CD4-positive, alpha-beta memory T cell (primary cell): ENCODE results near the gene SEMA4G. TPM values are rescaled to one million over a fixed set of nuclear protein-coding genes. Genes with fewer than 3 reads are reported as not detected.

ENCODE experiments used
- CTCF ChIA-PET: fragments of 350-600 bp; sonication (Branson Sonifier 250); formaldehyde crosslinking; loops from one replicate; lab custom pipeline; 2021; ENCODE audit warnings: inconsistent platforms; ENCODE audit not compliant: partially characterized antibody; lab: Charles Lee
- POLR2A ChIA-PET: fragments of 350-600 bp; sonication (Branson Sonifier 250); formaldehyde crosslinking; loops from one replicate; lab custom pipeline; 2021; ENCODE audit not compliant: partially characterized antibody; lab: Charles Lee
- DNase-seq, 5 donors: peaks; one replicate each; pipeline versions ENCODE4 v3.0.0 to v3.0.0-alpha.2; 2020 to 2022; ENCODE audit warnings: mixed read lengths in 1 of 5
- H3K27ac ChIP-seq: one replicate; pipeline ENCODE4 v1.7.0; 2013; ENCODE audit warnings: low read depth, low read length
- H3K27me3 ChIP-seq: 2 replicates; pipeline ENCODE4 v1.7.0; 2013; ENCODE audit warnings: mild to moderate bottlenecking, low read length, moderate library complexity; ENCODE audit not compliant: insufficient read depth
- H3K36me3 ChIP-seq: 2 replicates; pipeline ENCODE4 v1.7.0; 2013; ENCODE audit warnings: mild to moderate bottlenecking, low read length, moderate library complexity; ENCODE audit not compliant: insufficient read depth
- H3K4me1 ChIP-seq: 2 replicates; pipeline ENCODE4 v1.7.0; 2013; ENCODE audit warnings: mild to moderate bottlenecking, low read length, moderate library complexity; ENCODE audit not compliant: insufficient read depth
- H3K4me3 ChIP-seq, 2 donors: one replicate each; pipeline ENCODE4 v1.7.0; 2013; ENCODE audit warnings: low read length in 2 of 2, mild to moderate bottlenecking in 1 of 2
- H3K9me3 ChIP-seq, 2 donors: one replicate each; pipeline ENCODE4 v1.7.0; 2013; ENCODE audit warnings: low read length in 2 of 2, control low read depth in 1 of 2; ENCODE audit not compliant: control insufficient read depth in 1 of 2
- H3K27ac Mint-ChIP-seq, 7 donors: one replicate each; pipeline ENCODE4 v1.8.0; 2020 to 2021; ENCODE audit warnings: mixed read lengths in 7 of 7, mild to moderate bottlenecking in 6 of 7, inconsistent platforms in 3 of 7, moderate library complexity in 3 of 7
- H3K27me3 Mint-ChIP-seq, 2 donors: one replicate each; pipeline ENCODE4 v1.8.0; 2020 to 2021; ENCODE audit warnings: mixed read lengths in 2 of 2
- H3K36me3 Mint-ChIP-seq, 2 donors: one replicate each; pipeline ENCODE4 v1.8.0; 2020 to 2021; ENCODE audit warnings: mixed read lengths in 2 of 2, inconsistent platforms in 1 of 2, mild to moderate bottlenecking in 1 of 2
- H3K4me1 Mint-ChIP-seq, 4 donors: one replicate each; pipeline ENCODE4 v1.8.0; 2020 to 2021; ENCODE audit warnings: mixed read lengths in 4 of 4, mild to moderate bottlenecking in 1 of 4
- H3K4me3 Mint-ChIP-seq, 8 donors: one replicate each; pipeline ENCODE4 v1.8.0; 2020 to 2021; ENCODE audit warnings: mixed read lengths in 8 of 8, mild to moderate bottlenecking in 7 of 8, moderate library complexity in 6 of 8, inconsistent platforms in 3 of 8
- H3K9me3 Mint-ChIP-seq, 8 donors: one replicate each; pipeline ENCODE4 v1.8.0; 2020 to 2021; ENCODE audit warnings: mixed read lengths in 8 of 8, mild to moderate bottlenecking in 5 of 8, inconsistent platforms in 3 of 8, moderate library complexity in 1 of 8
- intact Hi-C: fragments of 100-400 bp; cut with micrococcal nuclease; formaldehyde crosslinking; loops from one replicate; pipeline ENCODE4 v1.15.1; 2023
- polyA plus RNA-seq, 2 donors: library from polyadenylated mRNA; unstranded; fragments of 300-500 nt; fragmentation: Illumina TruSeq; gene quantifications; one replicate each; pipeline ENCODE4 v1.2.3, GENCODE V29; 2021
- total RNA-seq, 2 experiments: library from RNA; stranded (reverse); gene quantifications; one replicate each; pipeline ENCODE4 v1.2.3, GENCODE V29; 2021

The SEMA4G gene
- total and polyA plus RNA-seq, 4 experiments from 2014 or later, result 0.26 to 1.4 (median 1.1) TPM; not detected in 1

DNA sequence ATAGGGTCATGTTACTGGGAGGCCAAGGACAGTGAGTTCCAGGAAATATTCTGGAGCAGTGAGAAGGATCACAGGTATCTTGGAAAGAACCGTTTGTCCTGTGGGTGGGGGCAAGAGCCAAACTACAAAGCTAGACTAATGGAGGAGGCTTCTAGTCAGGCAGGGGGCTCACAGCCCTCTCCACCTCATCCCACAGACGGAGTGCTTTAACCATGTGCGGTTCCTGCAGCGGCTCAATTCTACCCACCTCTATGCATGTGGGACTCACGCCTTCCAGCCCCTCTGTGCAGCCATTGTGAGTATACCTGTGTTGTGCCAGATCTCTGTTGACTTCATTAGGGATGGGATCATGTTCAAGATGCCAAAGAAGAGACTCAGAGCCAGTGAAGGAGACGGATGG is 8.1 kb downstream of the SEMA4G start:
- ChIA-PET POLR2A (no interaction called here), CTCF (no interaction called here)
- peaks cover 0 to 3% (median under 1%) of the 10 kb centered on the region in 4 donors for H3K4me1 Mint-ChIP-seq
- H3K9me3 ChIP-seq, result no peaks in the 10 kb centered on the region
- H3K27ac Mint-ChIP-seq, result peak overlapping the region in 2 of 7 donors; percentile 34 to 41
- no peak overlapping the region for H3K4me3 Mint-ChIP-seq
- peaks cover 9 to 28% of the 10 kb centered on the region in 2 donors for H3K36me3 Mint-ChIP-seq
- no peak for DNase-seq
- no peak overlapping the region for H3K4me3 ChIP-seq
- no peaks in the 10 kb centered on the region for H3K9me3 Mint-ChIP-seq
- intact Hi-C loops, result no loop called here
- H3K27me3 Mint-ChIP-seq, result no peaks in the 10 kb centered on the region
- H3K36me3 ChIP-seq, result peaks cover 7% of the 10 kb centered on the region
- no peaks in the 10 kb centered on the region for H3K4me1 ChIP-seq
- H3K27ac ChIP-seq, result no peak overlapping the region
- no peaks in the 10 kb centered on the region for H3K27me3 ChIP-seq

GRCh38 chr10:100978121-100978900 is 9.0 kb downstream of the SEMA4G start:
- DNase-seq, result no peak
- Mint-ChIP-seq H3K4me1 (peaks cover 0 to 5% (median 1%) of the 10 kb centered on the region in 4 donors), H3K27ac (peak overlapping the region in 1 of 7 donors; percentile 41), H3K4me3 (no peak overlapping the region), H3K36me3 (peaks cover 13 to 33% of the 10 kb centered on the region in 2 donors), H3K27me3 (no peaks in the 10 kb centered on the region), H3K9me3 (no peaks in the 10 kb centered on the region)
- no peaks in the 10 kb centered on the region for H3K4me1 ChIP-seq
- CTCF ChIA-PET, result no interaction called here
- no peak overlapping the region for H3K27ac ChIP-seq
- H3K27me3 ChIP-seq, result no peaks in the 10 kb centered on the region
- peaks cover 7% of the 10 kb centered on the region for H3K36me3 ChIP-seq
- intact Hi-C loops, result no loop called here
- no peaks in the 10 kb centered on the region for H3K9me3 ChIP-seq
- POLR2A ChIA-PET, result no interaction called here
- H3K4me3 ChIP-seq, result no peak overlapping the region

GRCh38 chr10:100978901-100979195 is 9.5 kb downstream of the SEMA4G start:
- no peaks in the 10 kb centered on the region for H3K4me1 ChIP-seq
- POLR2A ChIA-PET, result no interaction called here
- H3K27me3 ChIP-seq, result no peaks in the 10 kb centered on the region
- Mint-ChIP-seq H3K27ac (no peak overlapping the region), H3K27me3 (no peaks in the 10 kb centered on the region), H3K4me3 (no peak overlapping the region), H3K4me1 (peaks cover 0 to 5% (median 1%) of the 10 kb centered on the region in 4 donors), H3K9me3 (no peaks in the 10 kb centered on the region), H3K36me3 (peaks cover 13 to 33% of the 10 kb centered on the region in 2 donors)
- CTCF ChIA-PET, result no interaction called here
- no peak overlapping the region for H3K4me3 ChIP-seq
- peaks cover 7% of the 10 kb centered on the region for H3K36me3 ChIP-seq
- DNase-seq, result no peak
- H3K9me3 ChIP-seq, result no peaks in the 10 kb centered on the region
- intact Hi-C loops, result no loop called here
- no peak overlapping the region for H3K27ac ChIP-seq

DNA sequence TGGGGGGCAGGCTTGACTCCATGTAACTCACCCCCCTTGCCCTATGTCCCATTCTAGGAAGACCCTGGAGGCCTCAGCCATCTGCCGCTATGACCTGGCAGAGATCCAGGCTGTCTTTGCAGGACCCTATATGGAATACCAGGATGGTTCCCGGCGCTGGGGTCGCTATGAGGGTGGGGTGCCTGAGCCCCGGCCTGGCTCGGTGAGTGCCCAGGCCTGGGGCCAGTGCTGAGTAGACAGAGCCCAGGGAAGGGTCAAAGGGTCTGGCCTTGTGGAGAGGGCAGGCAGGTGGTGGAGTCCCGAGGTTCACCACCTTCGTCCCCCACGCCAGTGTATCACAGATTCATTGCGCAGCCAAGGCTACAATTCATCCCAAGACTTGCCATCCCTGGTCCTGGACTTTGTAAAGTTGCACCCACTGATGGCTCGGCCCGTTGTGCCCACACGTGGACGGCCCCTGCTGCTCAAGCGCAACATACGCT is 10.5 kb downstream of the SEMA4G start:
- no peaks in the 10 kb centered on the region for H3K4me1 ChIP-seq
- H3K36me3 ChIP-seq, result peaks cover 7% of the 10 kb centered on the region
- H3K9me3 ChIP-seq, result no peaks in the 10 kb centered on the region
- peaks cover 13 to 40% of the 10 kb centered on the region in 2 donors for H3K36me3 Mint-ChIP-seq
- H3K27me3 ChIP-seq, result no peaks in the 10 kb centered on the region
- H3K9me3 Mint-ChIP-seq, result no peaks in the 10 kb centered on the region
- H3K4me3 Mint-ChIP-seq, result no peak overlapping the region
- DNase-seq, result no peak
- peak overlapping the region in 1 of 7 donors; percentile 6 for H3K27ac Mint-ChIP-seq
- peaks cover 0 to 10% (median 1%) of the 10 kb centered on the region in 4 donors for H3K4me1 Mint-ChIP-seq
- CTCF ChIA-PET, result interaction anchor here (1.0 kb wide), 1 partner anchor 34 kb away, joined by 5 read pairs; no protein-coding TSS in a partner anchor
- no peak overlapping the region for H3K27ac ChIP-seq
- no peak overlapping the region for H3K4me3 ChIP-seq
- no peaks in the 10 kb centered on the region for H3K27me3 Mint-ChIP-seq
- POLR2A ChIA-PET, result no interaction called here
- intact Hi-C loops, result no loop called here

DNA sequence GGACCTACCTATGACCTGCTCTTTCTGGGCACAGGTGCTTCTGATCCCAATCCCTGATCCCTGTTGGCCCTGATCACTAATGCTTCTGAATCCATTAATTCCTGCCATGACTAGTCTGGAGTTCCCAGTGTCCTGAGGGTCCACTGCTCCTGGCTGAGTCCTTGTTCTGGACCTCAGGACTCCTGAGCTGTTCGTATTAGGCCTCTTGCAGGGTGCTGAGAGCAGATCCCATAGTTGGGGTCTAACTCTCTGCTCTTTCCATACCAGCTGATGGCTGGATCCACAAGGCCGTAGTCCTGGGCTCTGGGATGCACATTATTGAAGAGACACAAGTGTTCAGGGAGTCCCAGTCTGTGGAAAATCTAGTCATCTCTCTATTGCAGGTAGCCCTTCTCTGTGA is 11.0 kb downstream of the SEMA4G start:
- no peaks in the 10 kb centered on the region for H3K9me3 Mint-ChIP-seq
- H3K9me3 ChIP-seq, result no peaks in the 10 kb centered on the region
- intact Hi-C loops, result no loop called here
- ChIA-PET CTCF (no interaction called here), POLR2A (no interaction called here)
- H3K4me1 Mint-ChIP-seq, result peaks cover 0 to 11% (median 3%) of the 10 kb centered on the region in 4 donors
- no peaks in the 10 kb centered on the region for H3K4me1 ChIP-seq
- peaks cover 7% of the 10 kb centered on the region for H3K36me3 ChIP-seq
- H3K27me3 Mint-ChIP-seq, result no peaks in the 10 kb centered on the region
- no peaks in the 10 kb centered on the region for H3K27me3 ChIP-seq
- no peak for DNase-seq
- no peak overlapping the region for H3K27ac ChIP-seq
- H3K4me3 Mint-ChIP-seq, result no peak overlapping the region
- no peak overlapping the region for H3K4me3 ChIP-seq
- peak overlapping the region in 1 of 7 donors; percentile 6 for H3K27ac Mint-ChIP-seq
- peaks cover 13 to 43% of the 10 kb centered on the region in 2 donors for H3K36me3 Mint-ChIP-seq

DNA sequence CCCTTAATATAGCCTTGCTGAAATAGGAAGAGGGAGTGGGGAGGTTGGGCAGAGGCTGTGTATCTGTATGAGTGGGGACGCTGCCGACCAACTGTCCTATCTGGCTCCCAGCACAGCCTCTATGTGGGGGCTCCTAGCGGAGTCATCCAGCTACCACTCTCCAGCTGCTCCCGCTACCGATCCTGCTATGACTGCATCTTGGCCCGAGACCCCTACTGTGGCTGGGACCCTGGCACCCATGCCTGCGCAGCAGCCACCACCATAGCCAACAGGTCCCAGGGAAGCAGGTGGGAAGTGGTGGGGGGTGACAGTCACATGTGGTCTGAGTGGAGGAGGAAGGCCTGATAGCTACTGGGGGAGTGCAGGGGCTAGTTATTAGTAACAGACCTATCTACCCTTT is 11.4 kb downstream of the SEMA4G start:
- ChIA-PET CTCF (interaction anchor here (1.2 kb wide), 1 partner anchor 34 kb away, joined by 3 read pairs; no protein-coding TSS in a partner anchor), POLR2A (no interaction called here)

GRCh38 chr10:100981178-100981772 is 12.0 kb downstream of the SEMA4G start:
- intact Hi-C loops, result no loop called here
- Mint-ChIP-seq H3K4me1 (peaks cover 1 to 12% (median 11%) of the 10 kb centered on the region in 4 donors), H3K36me3 (peaks cover 13 to 50% of the 10 kb centered on the region in 2 donors), H3K27ac (peak overlapping the region in 1 of 7 donors; percentile 13), H3K27me3 (no peaks in the 10 kb centered on the region), H3K4me3 (no peak overlapping the region), H3K9me3 (no peaks in the 10 kb centered on the region)
- H3K36me3 ChIP-seq, result peaks cover 7% of the 10 kb centered on the region
- CTCF ChIA-PET, result interaction anchor here (1.0 to 1.2 kb wide), 2 partner anchors 17 to 33 kb away, joined by 3 to 5 read pairs; no protein-coding TSS in a partner anchor
- H3K27ac ChIP-seq, result no peak overlapping the region
- H3K4me3 ChIP-seq, result no peak overlapping the region
- peaks cover 4% of the 10 kb centered on the region for H3K4me1 ChIP-seq
- no peaks in the 10 kb centered on the region for H3K9me3 ChIP-seq
- no peak for DNase-seq
- POLR2A ChIA-PET, result no interaction called here
- no peaks in the 10 kb centered on the region for H3K27me3 ChIP-seq

More for the DNA sequence above, 11.4 kb downstream of the SEMA4G start:
- H3K4me3 Mint-ChIP-seq, result no peak overlapping the region
- H3K27ac Mint-ChIP-seq, result peak overlapping the region in 1 of 7 donors; percentile 29
- peaks cover 1 to 11% (median 7%) of the 10 kb centered on the region in 4 donors for H3K4me1 Mint-ChIP-seq
- Histone ChIP-seq H3K27me3 (no peaks in the 10 kb centered on the region), H3K9me3 (no peaks in the 10 kb centered on the region), H3K27ac (no peak overlapping the region), H3K36me3 (peaks cover 7% of the 10 kb centered on the region), H3K4me3 (no peak overlapping the region), H3K4me1 (no peaks in the 10 kb centered on the region)
- no peaks in the 10 kb centered on the region for H3K27me3 Mint-ChIP-seq
- no peak for DNase-seq
- H3K9me3 Mint-ChIP-seq, result no peaks in the 10 kb centered on the region
- intact Hi-C loops, result no loop called here
- H3K36me3 Mint-ChIP-seq, result peaks cover 13 to 47% of the 10 kb centered on the region in 2 donors
